Karpas-422 (cell line): ENCODE results near the gene KRT76. TPM values are rescaled to one million over a fixed set of nuclear protein-coding genes. Genes with fewer than 3 reads are reported as not detected.

Experiments
- small RNA-seq: library from RNA; depleted of rRNA; stranded (forward); fragments of <200 nt; gene quantifications from one replicate; pipeline ENCODE3, GENCODE V24; 2014
- total RNA-seq: library from RNA; depleted of rRNA; stranded (reverse); fragments of >200 nt; shearing (Covaris generic); gene quantifications from 2 replicates; pipeline ENCODE4 v1.2.3, GENCODE V29; 2014; ENCODE audit warnings: low replicate concordance; rRNA removed

The KRT76 gene
- total RNA-seq, 1 experiment from 2014 or later = not detected

Small RNA genes within 50 kb of the gene (small RNA-seq; reads per million reads assigned to genes)
- not detected for gene AC107016.2

Other genes with a start within 250 kb of the KRT76 start
- gene KRT71, start 224.2 kb downstream of the KRT76 start, total RNA-seq = not detected in 2 replicates
- not detected in 2 replicates for gene KRT74, start 203.5 kb downstream of the KRT76 start, total RNA-seq
- gene KRT72, start 175.9 kb downstream of the KRT76 start, total RNA-seq = not detected in 2 replicates
- gene KRT73, start 158.8 kb downstream of the KRT76 start, total RNA-seq = not detected in 2 replicates
- not detected in 2 replicates for gene KRT2, start 125.1 kb downstream of the KRT76 start, total RNA-seq
- gene KRT1, start 96.9 kb downstream of the KRT76 start, total RNA-seq = not detected in 2 replicates
- not detected in 2 replicates for gene KRT77, start 73.8 kb downstream of the KRT76 start, total RNA-seq
- gene KRT3, start 18.8 kb upstream of the KRT76 start, total RNA-seq = not detected in 2 replicates
- gene KRT4, start 36.8 kb upstream of the KRT76 start, total RNA-seq = not detected in 2 replicates
- gene KRT79, start 57.0 kb upstream of the KRT76 start, total RNA-seq = not detected in 2 replicates
- gene KRT78, start 71.6 kb upstream of the KRT76 start, total RNA-seq = not detected in 2 replicates
- not detected in 2 replicates for gene KRT8, start 127.7 kb upstream of the KRT76 start, total RNA-seq
- gene KRT18, start 171.8 kb upstream of the KRT76 start, total RNA-seq = not detected in 2 replicates
- gene EIF4B, start 229.1 kb upstream of the KRT76 start, total RNA-seq = 549 and 718 TPM in 2 replicates